Ovary (tissue), 3 donors: ENCODE data around the gene DUSP6.
"Not testable (repeated sequence)": the region's sequence is repeated elsewhere in the genome, so short reads cannot be mapped to it uniquely, and the experiment has no call there.

Source experiments
- CTCF ChIP-seq, 3 donors: fragments of 450-650 bp in 2 of 3; fragments of 200-600 bp in 1 of 3; IDR thresholded peaks; one replicate each; pipeline versions ENCODE4 v1.5.1 to v1.8.0; 2016 to 2022; ENCODE audit warnings: antibody characterized with exemption in 3 of 3, mild to moderate bottlenecking in 1 of 3
- EP300 ChIP-seq: sonication (generic); formaldehyde crosslinking; IDR thresholded peaks from one replicate; pipeline ENCODE4 v1.6.1; 2017; ENCODE audit warnings: antibody characterized with exemption
- POLR2A ChIP-seq: fragments of 450-650 bp; IDR thresholded peaks from one replicate; pipeline ENCODE4 v1.6.1; 2017; ENCODE audit warnings: antibody characterized with exemption, mild to moderate bottlenecking, moderate library complexity
- donor health status: DM: no; HTN: no; CAD: no.

GRCh38 chr12:89337136-89337535 is 15.2 kb downstream of the DUSP6 start:
- TF ChIP-seq CTCF (IDR thresholded peaks at IDR 0.05); POLR2A; EP300: not testable (repeated sequence)
